HG03565 (cell line): ENCODE data around the gene TRIM47.
"Not testable (repeated sequence)": the region's sequence is repeated elsewhere in the genome, so short reads cannot be mapped to it uniquely, and the experiment has no call there.

Source experiments
- ATAC-seq: cut with Tn5 transposase; IDR thresholded peaks from one replicate; pipeline ENCODE4 v1.9.1; 2021; ENCODE audit warnings: mild to moderate bottlenecking, moderate library complexity; ENCODE audit not compliant: unreplicated experiment

TRIM47 gene

GRCh38 chr17:75892556-75893224 lies 14.3 kb upstream of the TRIM47 start:
- no peak for ATAC-seq

- ATAC-seq = no peak
Observed at GRCh38 chr17:75891605-75892555, 13.5 kb upstream of the TRIM47 start.

GRCh38 chr17:75891022-75891604 lies 12.7 kb upstream of the TRIM47 start:
- ATAC-seq = no peak

- ATAC-seq = no peak
Observed at GRCh38 chr17:75889454-75889853, 11.1 kb upstream of the TRIM47 start.

- no peak for ATAC-seq
Observed at GRCh38 chr17:75888484-75888883, 10.1 kb upstream of the TRIM47 start.

- not testable (repeated sequence) for ATAC-seq
Observed at GRCh38 chr17:75885860-75886259, 7.5 kb upstream of the TRIM47 start.

GRCh38 chr17:75885431-75885830 lies 7.0 kb upstream of the TRIM47 start:
- no peak for ATAC-seq

- no peak for ATAC-seq
Observed at GRCh38 chr17:75881678-75882454, 3.5 kb upstream of the TRIM47 start.

- no peak for ATAC-seq
Observed at GRCh38 chr17:75880266-75880665, 1.9 kb upstream of the TRIM47 start.

GRCh38 chr17:75877752-75878173 lies 618 bp downstream of the TRIM47 start:
- no peak for ATAC-seq

- no peak for ATAC-seq
Observed at GRCh38 chr17:75876938-75877751, 1.2 kb downstream of the TRIM47 start.

- no peak for ATAC-seq
Observed at GRCh38 chr17:75876190-75876937, 2.0 kb downstream of the TRIM47 start.

GRCh38 chr17:75875940-75876189 lies 2.5 kb downstream of the TRIM47 start:
- ATAC-seq = no peak

GRCh38 chr17:75875182-75875939 lies 3.0 kb downstream of the TRIM47 start:
- ATAC-seq = no peak

GRCh38 chr17:75874323-75875181 lies 3.8 kb downstream of the TRIM47 start:
- no peak for ATAC-seq

- ATAC-seq = no peak
Observed at GRCh38 chr17:75873587-75874322, 4.6 kb downstream of the TRIM47 start.
